B cell (primary cell): ENCODE results near the gene FMN2.

Experiments
- CTCF ChIP-seq: fragments of 200-600 bp; IDR thresholded peaks from one replicate; pipeline ENCODE4 v1.8.0; 2022; ENCODE audit warnings: antibody characterized with exemption, mild to moderate bottlenecking
- EZH2 ChIP-seq: IDR thresholded peaks from 2 replicates; pipeline ENCODE4 v1.6.1; 2012; ENCODE audit warnings: borderline replicate concordance, low read depth, mild to moderate bottlenecking, moderate library complexity, low read length; ENCODE audit not compliant: insufficient read depth, poor library complexity, severe bottlenecking

- TF ChIP-seq CTCF, result no peak
- no peak for TF ChIP-seq EZH2
Measured at GRCh38 chr1:240100371-240100934, 8.8 kb downstream of the FMN2 start.
